Activated T-helper 2 cell treated with anti-CD3 and anti-CD28 coated beads, Interferon-gamma antibody, Interleukin-2, Interleukin-4, amounts not matched to agents 10 μg/mL and 5 μg/mL and 100 μg/mL, durations not matched to agents 14 hours and 24 hours and 36 hours (primary cell): ENCODE measurements around the gene KIF5A. TPM values are rescaled to one million over a fixed set of nuclear protein-coding genes. Genes with fewer than 3 reads are reported as not detected.
"Not testable (repeated sequence)": the region's sequence is repeated elsewhere in the genome, so short reads cannot be mapped to it uniquely, and the experiment has no call there.

Experiments used
- DNase-seq: peaks from one replicate; pipeline ENCODE4 v3.0.0; 2021; ENCODE audit warnings: low spot score
- H3K27ac Mint-ChIP-seq: one replicate; pipeline ENCODE4 v1.8.0; 2021; ENCODE audit warnings: mixed read lengths
- H3K27me3 Mint-ChIP-seq: one replicate; pipeline ENCODE4 v1.8.0; 2021; ENCODE audit warnings: low read depth, mixed read lengths
- H3K36me3 Mint-ChIP-seq: one replicate; pipeline ENCODE4 v1.8.0; 2021; ENCODE audit warnings: low read depth, mixed read lengths
- H3K4me1 Mint-ChIP-seq: one replicate; pipeline ENCODE4 v1.8.0; 2021; ENCODE audit warnings: low read depth, mixed read lengths
- H3K4me3 Mint-ChIP-seq: one replicate; pipeline ENCODE4 v1.8.0; 2021; ENCODE audit warnings: low read depth, mild to moderate bottlenecking, moderate library complexity, mixed read lengths
- H3K9me3 Mint-ChIP-seq: one replicate; pipeline ENCODE4 v1.8.0; 2021; ENCODE audit warnings: mixed read lengths
- intact Hi-C: fragments of 100-400 bp; cut with micrococcal nuclease; formaldehyde crosslinking; loops from one replicate; pipeline ENCODE4 v1.15.1; 2023
- total RNA-seq: library from RNA; stranded (reverse); gene quantifications from 2 replicates; pipeline ENCODE4 v1.2.3, GENCODE V29; 2022

Gene KIF5A
- total RNA-seq, 1 donor from 2014 or later, result 3.4 TPM

- Mint-ChIP-seq H3K27ac (no peak overlapping the region), H3K9me3 (no peaks in the 10 kb centered on the region), H3K36me3 (peaks cover 91% of the 10 kb centered on the region), H3K27me3 (no peaks in the 10 kb centered on the region), H3K4me3 (no peak overlapping the region), H3K4me1 (peaks cover 23% of the 10 kb centered on the region)
- intact Hi-C loops, result no loop called here
- no peak for DNase-seq
These were observed 34.4 kb upstream of the KIF5A start for GRCh38 chr12:57515408-57515933.

DNA sequence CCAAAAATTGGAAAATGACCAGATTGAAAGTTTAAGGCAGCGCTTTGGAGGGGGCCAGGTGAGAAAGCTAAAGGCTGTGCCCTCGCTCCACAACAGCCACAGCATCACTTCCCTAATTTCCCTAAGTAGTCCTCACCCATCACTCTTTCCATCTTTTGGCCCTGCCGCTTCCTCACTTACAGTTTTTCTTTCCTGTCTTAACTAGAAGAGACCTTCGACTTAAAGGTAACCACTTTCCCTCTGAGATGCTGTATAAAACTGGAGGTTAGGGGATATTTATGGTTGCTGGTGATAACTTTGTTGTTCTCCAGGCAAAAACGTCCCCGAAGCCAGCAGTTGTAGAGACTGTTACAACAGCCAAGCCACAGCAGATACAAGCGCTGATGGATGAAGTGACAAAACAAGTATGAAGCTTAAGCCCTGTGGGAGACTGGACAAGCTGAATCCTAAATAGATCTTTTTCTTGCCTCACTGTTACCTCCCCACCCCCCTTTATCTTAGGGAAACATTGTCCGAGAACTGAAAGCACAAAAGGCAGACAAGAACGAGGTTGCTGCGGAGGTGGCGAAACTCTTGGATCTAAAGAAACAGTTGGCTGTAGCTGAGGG lies 33.8 kb upstream of the KIF5A start:
- Mint-ChIP-seq H3K4me3 (no peak overlapping the region), H3K27me3 (no peaks in the 10 kb centered on the region), H3K27ac (no peak overlapping the region), H3K36me3 (peaks cover 87% of the 10 kb centered on the region), H3K4me1 (peaks cover 25% of the 10 kb centered on the region), H3K9me3 (no peaks in the 10 kb centered on the region)
- no peak for DNase-seq
- intact Hi-C loops, result no loop called here

DNA sequence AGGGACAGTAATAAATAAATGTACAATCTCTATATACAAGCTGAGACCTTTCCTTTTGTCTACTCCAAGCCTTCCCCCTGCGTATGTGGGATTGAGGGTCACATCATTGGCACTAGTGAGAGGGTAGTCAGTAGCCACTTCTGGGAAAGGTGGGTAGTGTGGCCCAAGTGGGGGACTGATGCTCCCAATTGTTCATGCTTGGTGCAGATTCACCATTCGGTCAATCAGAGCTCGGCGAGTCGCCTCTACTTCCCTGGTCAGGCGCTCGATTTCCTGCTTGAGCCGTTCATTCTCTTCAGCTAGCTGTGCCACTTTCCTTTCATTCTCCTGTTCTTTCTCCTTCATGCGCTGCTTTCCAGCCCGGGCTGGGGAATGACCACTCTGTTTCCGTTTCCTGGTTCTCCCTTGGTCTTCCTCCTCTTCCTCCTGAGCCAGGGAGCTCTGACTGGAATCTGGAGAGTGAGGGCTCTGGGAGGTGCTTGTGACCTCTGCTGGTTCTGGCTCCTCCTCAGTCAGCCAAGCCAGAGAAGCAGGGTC lies 33.2 kb upstream of the KIF5A start:
- intact Hi-C loops, result no loop called here
- Mint-ChIP-seq H3K36me3 (peaks cover 81% of the 10 kb centered on the region), H3K4me3 (no peak overlapping the region), H3K9me3 (no peaks in the 10 kb centered on the region), H3K27me3 (no peaks in the 10 kb centered on the region), H3K4me1 (peaks cover 28% of the 10 kb centered on the region), H3K27ac (no peak overlapping the region)
- no peak for DNase-seq

GRCh38 chr12:57517187-57517586 lies 32.7 kb upstream of the KIF5A start:
- no peaks in the 10 kb centered on the region for H3K27me3 Mint-ChIP-seq
- H3K27ac Mint-ChIP-seq, result no peak overlapping the region
- no peak for DNase-seq
- H3K4me1 Mint-ChIP-seq, result peaks cover 29% of the 10 kb centered on the region
- peaks cover 76% of the 10 kb centered on the region for H3K36me3 Mint-ChIP-seq
- intact Hi-C loops, result no loop called here
- H3K9me3 Mint-ChIP-seq, result no peaks in the 10 kb centered on the region
- no peak overlapping the region for H3K4me3 Mint-ChIP-seq

DNA sequence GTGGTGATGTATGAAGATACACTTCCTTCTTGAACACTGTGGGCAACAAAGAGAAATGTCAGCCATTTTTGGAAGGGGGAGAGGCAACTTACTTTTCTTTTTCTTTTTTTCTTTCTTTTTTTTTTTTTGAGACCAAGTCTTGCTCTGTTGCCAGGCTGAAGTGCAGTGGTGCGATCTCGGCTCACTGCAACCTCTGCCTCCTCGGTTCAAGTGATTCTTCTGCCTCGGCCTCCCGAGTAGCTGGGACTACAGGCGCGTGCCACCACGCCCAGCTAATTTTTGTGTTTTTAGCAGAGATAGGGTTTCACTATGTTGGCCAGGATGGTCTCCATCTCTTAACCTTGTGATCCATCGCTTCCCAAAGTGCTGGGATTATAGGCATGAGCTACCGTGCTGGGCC lies 32.1 kb upstream of the KIF5A start:
- intact Hi-C loops, H3K9me3 Mint-ChIP-seq: not testable (repeated sequence)

GRCh38 chr12:57518176-57518919 lies 31.5 kb upstream of the KIF5A start:
- peak overlapping the region; percentile 91 for H3K4me3 Mint-ChIP-seq
- intact Hi-C loops, result no loop called here
- no peaks in the 10 kb centered on the region for H3K9me3 Mint-ChIP-seq
- peak overlapping the region; percentile 4 for H3K27ac Mint-ChIP-seq
- H3K27me3 Mint-ChIP-seq, result no peaks in the 10 kb centered on the region
- DNase-seq, result no peak
- H3K4me1 Mint-ChIP-seq, result peaks cover 27% of the 10 kb centered on the region
- peaks cover 64% of the 10 kb centered on the region for H3K36me3 Mint-ChIP-seq

More for the DNA sequence above, 32.1 kb upstream of the KIF5A start:
- H3K27ac Mint-ChIP-seq, H3K4me3 Mint-ChIP-seq, DNase-seq, H3K27me3 Mint-ChIP-seq: not testable (repeated sequence)
- Mint-ChIP-seq H3K36me3 (peaks cover 70% of the 10 kb centered on the region), H3K4me1 (peaks cover 27% of the 10 kb centered on the region)

DNA sequence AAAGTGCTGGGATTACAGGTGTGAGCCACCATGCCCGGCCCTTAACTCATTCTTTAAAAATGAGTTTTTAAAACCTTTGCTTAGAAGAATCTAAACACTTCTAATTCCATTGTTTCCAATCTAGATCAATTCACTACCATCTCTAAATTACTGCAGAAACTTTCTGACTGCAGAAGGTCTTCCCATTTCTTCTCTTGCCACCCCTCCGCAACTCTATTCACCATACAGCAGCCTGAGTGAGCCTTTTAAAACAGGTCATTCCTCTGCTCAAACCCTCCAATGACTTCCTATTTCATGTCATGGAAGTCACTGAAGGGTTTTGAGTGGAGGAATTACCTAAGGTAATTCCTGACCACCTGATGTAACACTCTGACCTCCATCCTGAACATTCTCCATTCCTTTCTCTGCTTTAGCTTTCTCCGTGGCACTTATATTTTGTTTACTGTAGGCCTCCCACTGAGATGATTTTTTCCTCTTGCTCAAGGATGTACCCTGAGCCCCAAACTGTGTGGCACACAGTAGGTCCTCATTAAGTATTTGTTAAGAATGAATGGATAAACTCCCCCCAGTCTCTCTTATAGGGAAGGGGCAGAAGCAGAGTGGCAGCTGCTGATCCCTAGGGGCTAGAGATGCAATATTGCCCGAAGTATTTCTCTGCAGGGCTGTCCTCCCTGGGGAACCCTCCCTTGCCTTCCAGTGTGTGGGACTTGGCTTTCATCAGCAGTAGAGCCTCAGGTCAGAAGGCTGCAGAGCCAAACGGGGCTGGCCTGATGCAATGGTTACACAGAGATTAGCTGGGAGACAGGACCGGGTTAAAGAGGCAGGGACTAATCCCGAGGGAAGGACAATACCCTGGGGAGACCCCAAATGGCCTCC lies 30.7 kb upstream of the KIF5A start:
- DNase-seq, result no peak
- Mint-ChIP-seq H3K36me3 (peaks cover 65% of the 10 kb centered on the region), H3K27me3 (no peaks in the 10 kb centered on the region), H3K4me3 (peak overlapping the region; percentile 91), H3K4me1 (peaks cover 35% of the 10 kb centered on the region), H3K9me3 (no peaks in the 10 kb centered on the region), H3K27ac (peak overlapping the region; percentile 100)
- intact Hi-C loops, result no loop called here

DNA sequence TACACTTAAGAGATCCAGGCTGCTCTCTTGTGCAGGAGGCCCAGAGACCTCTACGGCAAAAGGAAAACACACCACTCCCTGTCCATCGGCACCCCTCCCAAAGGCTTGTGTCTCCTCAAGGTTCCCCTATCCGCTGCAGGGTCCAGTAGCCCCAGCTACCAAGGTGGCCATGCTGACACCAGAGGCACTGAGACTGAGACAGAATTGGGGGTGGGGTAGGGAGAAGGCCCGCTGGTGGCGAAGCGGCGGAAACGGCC lies 30.1 kb upstream of the KIF5A start:
- Mint-ChIP-seq H3K36me3 (peaks cover 65% of the 10 kb centered on the region), H3K9me3 (no peaks in the 10 kb centered on the region), H3K27me3 (no peaks in the 10 kb centered on the region), H3K27ac (peak overlapping the region; percentile 100), H3K4me1 (peaks cover 40% of the 10 kb centered on the region), H3K4me3 (peak overlapping the region; percentile 91)
- DNase-seq, result peak; percentile 39
- intact Hi-C loops, result loop anchor here (1.0 to 5.0 kb wide), 6 partner anchors 28 to 432 kb away; partner anchors contain the start of genes ARHGAP9, CTDSP2, DCTN2 and GLI1

GRCh38 chr12:57520053-57520818 lies 29.6 kb upstream of the KIF5A start, which contains the start of gene DDIT3:
Gene DDIT3 (minus strand): TSS chr12:57520514. CDS start chr12:57517406, 3,108 bp downstream.
- H3K4me3 Mint-ChIP-seq, result peak within 1 kb of the TSS; percentile 91
- intact Hi-C loops, result loop anchor here (1.0 to 5.0 kb wide), 6 partner anchors 27 to 433 kb away; partner anchors contain the start of genes ARHGAP9, CTDSP2, DCTN2 and GLI1
- peaks cover 59% of the 10 kb centered on the region for H3K36me3 Mint-ChIP-seq
- DNase-seq, result peak; percentile 99
- peak within 1 kb of the TSS; percentile 100 for H3K27ac Mint-ChIP-seq
- H3K4me1 Mint-ChIP-seq, result peaks cover 42% of the 10 kb centered on the region
- H3K27me3 Mint-ChIP-seq, result no peaks in the 10 kb centered on the region
- H3K9me3 Mint-ChIP-seq, result no peaks in the 10 kb centered on the region

- H3K9me3 Mint-ChIP-seq, result no peaks in the 10 kb centered on the region
- H3K4me1 Mint-ChIP-seq, result peaks cover 42% of the 10 kb centered on the region
- H3K27ac Mint-ChIP-seq, result peak overlapping the region; percentile 100
- DNase-seq, result peak; percentile 23
- intact Hi-C loops, result loop anchor here (1.0 to 5.0 kb wide), 4 partner anchors 69 to 434 kb away; partner anchors contain the start of genes CDK4, CTDSP2, NAB2 and PIP4K2C
- H3K27me3 Mint-ChIP-seq, result no peaks in the 10 kb centered on the region
- peak overlapping the region; percentile 86 for H3K4me3 Mint-ChIP-seq
- H3K36me3 Mint-ChIP-seq, result peaks cover 50% of the 10 kb centered on the region
These were observed 28.3 kb upstream of the KIF5A start for GRCh38 chr12:57521525-57522010.

DNA sequence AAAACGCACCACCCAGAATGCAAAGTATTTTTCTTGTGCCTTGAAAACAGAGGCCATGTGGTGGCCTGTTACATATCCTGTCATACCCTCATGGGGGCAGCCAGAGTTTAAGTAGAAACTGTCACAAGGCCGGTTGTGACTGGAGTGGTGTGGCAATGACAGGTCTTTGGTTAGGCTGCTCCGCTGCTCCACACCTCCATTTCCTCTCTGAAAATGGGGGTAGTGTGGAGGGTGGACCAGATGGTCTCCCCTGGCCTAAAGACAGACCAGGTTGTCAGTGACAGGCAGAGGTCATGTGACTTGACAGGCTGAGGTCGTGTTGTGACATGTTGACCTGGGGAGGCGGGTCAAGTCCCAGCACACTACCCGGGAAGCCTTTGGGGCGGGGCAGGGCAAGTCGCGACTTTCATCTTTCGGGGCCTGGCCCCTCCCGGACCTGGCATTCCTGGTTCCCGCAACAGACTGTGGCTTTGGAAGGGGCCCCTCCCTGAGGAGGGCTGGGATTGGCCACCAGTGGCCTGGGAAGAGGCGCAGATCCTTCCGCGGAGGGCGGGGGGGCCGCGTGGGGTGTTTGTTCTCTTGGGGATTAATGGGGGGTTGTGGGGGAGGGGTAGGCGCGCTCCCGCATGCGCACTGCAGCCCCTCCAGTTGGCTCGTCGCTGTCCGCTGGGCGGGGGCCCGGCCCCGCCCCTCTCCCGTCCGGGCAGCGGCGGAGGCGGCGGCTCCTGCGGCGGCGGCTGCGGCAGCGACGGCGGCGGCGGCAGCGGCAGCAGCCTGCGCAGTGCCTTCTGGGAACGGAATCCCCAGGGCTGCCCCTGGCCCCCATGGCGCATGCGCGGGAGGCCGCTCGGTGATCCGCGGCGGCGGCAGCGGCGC lies 27.6 kb upstream of the KIF5A start, which contains the start of gene MBD6:
Gene MBD6 (plus strand): TSS at position 814 of the 876 bp plus-strand sequence. CDS start 1,480 bp downstream, outside the sequence.
- intact Hi-C loops, result loop anchor here (1.0 to 5.0 kb wide), 4 partner anchors 69 to 435 kb away; partner anchors contain the start of genes CDK4, CTDSP2, NAB2 and PIP4K2C
- no peaks in the 10 kb centered on the region for H3K9me3 Mint-ChIP-seq
- peak; percentile 90 for DNase-seq
- peak within 1 kb of the TSS; percentile 96 for H3K4me3 Mint-ChIP-seq
- peak within 1 kb of the TSS; percentile 100 for H3K27ac Mint-ChIP-seq
- H3K27me3 Mint-ChIP-seq, result no peaks in the 10 kb centered on the region
- H3K36me3 Mint-ChIP-seq, result peaks cover 50% of the 10 kb centered on the region
- H3K4me1 Mint-ChIP-seq, result peaks cover 43% of the 10 kb centered on the region
